ENCODE data around the gene AKAP1.

GRCh38 chr17:57164814-57165213, 79.8 kb downstream of the AKAP1 start:
- TF ChIP-seq CTCF (IDR thresholded peaks at IDR 0.05) (no peak), TAF1 (IDR thresholded peaks at IDR 0.05; ENCODE audit: borderline replicate concordance, low read depth, low read length) (no peak), PBX3 (IDR thresholded peaks at IDR 0.05) (no peak), JUND (IDR thresholded peaks at IDR 0.05) (no peak), YY1 (IDR thresholded peaks at IDR 0.05; ENCODE audit: low read depth) (no peak), RAD21 (IDR thresholded peaks at IDR 0.05; ENCODE audit: low read length) (no peak), GABPA (IDR thresholded peaks at IDR 0.05; ENCODE audit: low read depth) (no peak), POLR2AphosphoS5 (IDR thresholded peaks at IDR 0.05; ENCODE audit: low read depth, low read length) (no peak), EZH2phosphoT487 (IDR thresholded peaks at IDR 0.05; ENCODE audit: borderline replicate concordance, low read depth) (no peak), NFIC (IDR thresholded peaks at IDR 0.05; ENCODE audit: borderline replicate concordance) (no peak), REST (IDR thresholded peaks at IDR 0.05; ENCODE audit: low read depth, low read length) (no peak), TCF12 (IDR thresholded peaks at IDR 0.05) (no peak)

Measured in SK-N-SH (cell line).